Measurements from ENCODE around the gene SYT5. TPM values are rescaled to one million over a fixed set of nuclear protein-coding genes. Genes with fewer than 3 reads are reported as not detected.

The SYT5 gene
- total RNA-seq (1 to 10 TPM in 1 of 7 donors, not detected in 6; 1.4 TPM), polyA plus RNA-seq (under 1 TPM; 0.06 to 0.23 (median 0.13) TPM)
- long read RNA-seq, donor 1 = 0 reads
- long read RNA-seq, donor 2 = 0 reads

DNA sequence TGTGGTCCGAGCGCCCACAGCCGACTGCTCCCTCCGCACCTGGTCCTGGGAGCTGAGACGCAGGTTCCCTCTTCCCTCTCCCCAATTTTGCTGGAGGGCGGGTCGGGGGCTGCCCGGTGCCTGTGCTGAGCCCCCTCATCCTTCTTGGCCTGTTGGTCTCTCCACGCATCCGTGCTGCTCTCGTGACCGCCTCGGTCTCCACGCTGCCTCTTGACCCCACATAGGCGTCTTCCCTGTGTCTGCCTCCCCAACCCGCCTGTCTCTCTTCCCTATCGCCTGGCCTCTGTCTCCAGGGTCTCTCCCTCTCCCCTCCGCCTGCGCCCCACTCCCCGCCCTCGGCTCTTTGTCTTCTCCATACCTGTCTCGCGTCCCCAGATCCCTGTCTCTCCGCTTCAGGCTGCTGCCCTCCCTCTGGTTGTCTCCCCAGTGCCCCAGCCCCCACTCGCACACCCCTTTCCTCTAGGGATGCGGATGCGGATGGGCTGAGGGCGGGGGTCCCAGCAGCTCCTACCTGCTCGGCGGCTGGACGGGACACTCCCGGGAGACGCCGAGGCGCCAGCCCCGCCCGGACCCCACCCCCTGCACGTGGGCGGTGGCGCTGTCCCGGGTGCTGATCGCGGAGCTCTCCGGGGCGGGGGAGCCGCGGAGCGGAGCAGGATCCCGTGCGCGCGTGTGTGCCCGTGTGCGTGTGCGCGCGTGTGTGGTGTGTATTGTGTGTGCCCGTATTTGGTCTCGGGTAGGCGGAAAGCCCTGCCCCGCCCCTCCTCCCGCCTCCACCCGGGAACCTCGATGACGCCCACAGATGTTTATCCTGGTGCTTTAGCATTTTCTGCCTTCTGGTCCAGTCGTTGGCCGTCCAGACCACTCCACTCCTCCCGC, at the start of gene SYT5:
Gene SYT5 (minus strand): TSS at position 684 of the 879 bp plus-strand sequence. CDS start 1,248 bp downstream, outside the sequence.
- Histone ChIP-seq H3K36me3 (peaks cover 0 to 32% (median 0%) of the 10 kb centered on the region in 6 donors), H3K4me1 (peaks cover 8 to 26% (median 19%) of the 10 kb centered on the region in 6 donors), H3K4me3 (peak within 1 kb of the TSS in 7 of 8 donors; percentile 5 to 70 (median 35)), H3K9me3 (peaks cover 0 to 4% (median 0%) of the 10 kb centered on the region in 8 donors), H3K27ac (no peak within 1 kb of the TSS), H3K27me3 (replicated peaks in 1 of 7) (peaks cover 10 to 94% (median 75%) of the 10 kb centered on the region in 7 donors)
- intact Hi-C loops (cut with DNase I; ENCODE audit: low total_unique reads) = loop anchor here (10.0 kb wide), 1 partner anchor 75 kb away; the partner anchor contains the start of gene PPP6R1
- 1 to 4% (median 3%) methylated on average over 41 to 68 of the region's 68 CpGs for WGBS, 5 donors
- TF ChIP-seq POLR2AphosphoS5 (IDR thresholded peaks at IDR 0.05) (peak; percentile 16 to 65 (median 45)), POLR2A (IDR thresholded peaks at IDR 0.05) (no peak)
- TF ChIP-seq, protein P1, sequence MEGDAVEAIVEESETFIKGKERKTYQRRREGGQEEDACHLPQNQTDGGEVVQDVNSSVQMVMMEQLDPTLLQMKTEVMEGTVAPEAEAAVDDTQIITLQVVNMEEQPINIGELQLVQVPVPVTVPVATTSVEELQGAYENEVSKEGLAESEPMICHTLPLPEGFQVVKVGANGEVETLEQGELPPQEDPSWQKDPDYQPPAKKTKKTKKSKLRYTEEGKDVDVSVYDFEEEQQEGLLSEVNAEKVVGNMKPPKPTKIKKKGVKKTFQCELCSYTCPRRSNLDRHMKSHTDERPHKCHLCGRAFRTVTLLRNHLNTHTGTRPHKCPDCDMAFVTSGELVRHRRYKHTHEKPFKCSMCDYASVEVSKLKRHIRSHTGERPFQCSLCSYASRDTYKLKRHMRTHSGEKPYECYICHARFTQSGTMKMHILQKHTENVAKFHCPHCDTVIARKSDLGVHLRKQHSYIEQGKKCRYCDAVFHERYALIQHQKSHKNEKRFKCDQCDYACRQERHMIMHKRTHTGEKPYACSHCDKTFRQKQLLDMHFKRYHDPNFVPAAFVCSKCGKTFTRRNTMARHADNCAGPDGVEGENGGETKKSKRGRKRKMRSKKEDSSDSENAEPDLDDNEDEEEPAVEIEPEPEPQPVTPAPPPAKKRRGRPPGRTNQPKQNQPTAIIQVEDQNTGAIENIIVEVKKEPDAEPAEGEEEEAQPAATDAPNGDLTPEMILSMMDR (IDR thresholded peaks at IDR 0.05 in 8 of 11, conservative IDR thresholded peaks at IDR 0.05 in 3 of 11) = no peak
- DNase-seq = peak; percentile 82

DNA sequence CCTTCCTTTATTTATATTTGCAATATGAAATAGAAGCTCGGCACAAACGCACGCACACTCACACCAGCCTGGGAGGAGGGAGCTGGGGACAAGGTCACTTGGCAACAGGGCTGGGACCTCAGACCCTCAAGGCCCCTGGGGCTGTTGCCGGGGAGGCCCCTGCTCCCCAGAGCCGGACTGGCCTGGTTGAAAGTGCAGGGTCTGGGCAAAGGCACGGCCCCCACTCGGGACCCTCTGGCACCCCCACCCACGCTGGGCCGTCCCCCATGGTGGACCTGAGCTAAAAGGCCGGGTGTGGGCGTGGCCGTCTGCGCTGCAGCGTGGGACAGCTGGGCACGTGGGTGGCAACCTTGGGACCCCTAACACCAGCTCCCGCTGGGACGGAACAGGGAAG, 49.7 kb upstream of the SYT5 start:
- DNase-seq = no peak
- no peaks in the 10 kb centered on the region for H3K9me3 ChIP-seq
- TF ChIP-seq POLR2AphosphoS5 (IDR thresholded peaks at IDR 0.05) = no peak
- intact Hi-C loops (cut with DNase I; ENCODE audit: low total_unique reads) = no loop called here
- WGBS, 5 donors = 71 to 87% (median 80%) methylated on average over 5 to 17 of the region's 17 CpGs
- H3K36me3 ChIP-seq = peaks cover 5 to 93% (median 83%) of the 10 kb centered on the region in 6 donors
- no peaks in the 10 kb centered on the region for H3K27me3 ChIP-seq (replicated peaks in 1 of 7)
- H3K4me1 ChIP-seq = peaks cover 0 to 32% (median 15%) of the 10 kb centered on the region in 6 donors
- no peak overlapping the region for H3K4me3 ChIP-seq
- peak overlapping the region in 1 of 8 donors; percentile 36 for H3K27ac ChIP-seq

DNA sequence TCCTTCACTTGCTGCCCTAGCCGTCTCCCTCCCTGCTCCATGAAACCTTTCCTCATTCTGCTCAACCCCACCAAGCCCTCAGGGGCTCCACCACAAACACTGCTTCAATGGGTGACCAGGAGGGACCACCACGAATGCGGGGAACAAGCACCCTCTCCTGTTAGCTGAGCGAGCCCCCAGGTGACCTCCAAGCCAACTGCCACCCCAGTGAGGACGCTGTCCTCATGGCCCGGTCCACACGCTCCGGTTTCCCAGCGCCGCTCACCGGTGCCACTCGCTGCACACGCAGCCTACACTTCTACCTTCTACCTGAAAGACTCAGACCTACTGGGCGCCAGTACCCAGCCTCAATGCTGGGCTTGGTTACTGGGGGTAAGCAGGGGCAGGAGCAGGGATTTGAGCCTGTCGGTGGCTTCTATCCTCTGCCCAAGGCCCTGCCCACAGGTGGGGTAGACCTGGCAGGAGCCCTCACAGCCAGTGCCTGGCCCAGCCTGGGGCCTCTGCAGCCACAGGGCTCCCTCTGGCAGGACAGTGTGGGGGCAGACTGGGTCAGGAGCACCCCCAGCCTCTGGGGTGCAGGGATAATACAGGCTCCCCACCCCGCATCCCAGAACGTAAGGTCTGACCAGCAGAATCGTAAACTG, 49.2 kb upstream of the SYT5 start:
- Histone ChIP-seq H3K36me3 (peaks cover 5 to 92% (median 78%) of the 10 kb centered on the region in 6 donors), H3K27me3 (replicated peaks in 1 of 7) (no peaks in the 10 kb centered on the region), H3K4me3 (no peak overlapping the region), H3K9me3 (no peaks in the 10 kb centered on the region), H3K27ac (no peak overlapping the region), H3K4me1 (peaks cover 0 to 32% (median 15%) of the 10 kb centered on the region in 6 donors)
- WGBS, 5 donors = 94 to 95% (median 95%) methylated on average over 15 to 18 of the region's 18 CpGs
- no peak for TF ChIP-seq POLR2A (IDR thresholded peaks at IDR 0.05)
- TF ChIP-seq, protein P1 (IDR thresholded peaks at IDR 0.05 in 8 of 11, conservative IDR thresholded peaks at IDR 0.05 in 3 of 11) = no peak
- no peak for TF ChIP-seq POLR2AphosphoS5 (IDR thresholded peaks at IDR 0.05)
- no peak for DNase-seq
- intact Hi-C loops (cut with DNase I; ENCODE audit: low total_unique reads) = no loop called here

DNA sequence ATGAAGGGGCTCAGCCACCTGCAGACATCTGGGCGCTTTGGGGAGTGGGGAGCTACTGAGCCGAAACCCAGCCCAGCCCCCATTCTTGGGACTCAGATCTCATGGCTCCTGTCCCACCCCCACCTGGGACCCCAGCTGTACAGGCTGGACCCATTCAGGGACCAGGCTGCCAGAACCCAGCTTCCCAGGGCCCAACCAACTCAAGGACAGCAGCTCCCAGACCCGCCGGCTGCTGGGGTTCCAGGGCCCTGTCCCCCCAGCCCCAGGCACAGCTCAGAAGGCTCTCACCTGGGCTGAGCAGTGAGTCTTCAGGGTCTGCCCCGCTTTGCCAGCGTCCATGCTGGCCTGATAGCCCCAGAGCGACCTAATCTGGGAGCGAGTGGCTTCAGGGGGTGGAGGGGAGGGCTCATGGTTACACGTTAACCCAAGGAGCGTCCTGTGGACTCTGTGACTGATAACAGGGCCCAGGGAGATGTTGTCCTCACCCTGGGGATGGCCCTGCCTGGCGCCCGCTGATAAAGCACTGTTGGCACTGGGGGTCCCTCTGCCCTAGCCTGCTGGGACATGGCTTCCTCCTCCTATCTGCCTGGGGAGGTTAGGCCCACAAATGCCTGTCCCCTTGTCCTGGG, 48.4 kb upstream of the SYT5 start, which contains the start of gene TMEM86B:
Gene TMEM86B (minus strand): TSS at position 361 of the 629 bp plus-strand sequence. CDS start 22 bp downstream, at position 339.
- intact Hi-C loops (cut with DNase I; ENCODE audit: low total_unique reads) = no loop called here
- WGBS, 5 donors = 93 to 100% (median 95%) methylated on average over 2 to 12 of the region's 12 CpGs
- TF ChIP-seq POLR2AphosphoS5 (IDR thresholded peaks at IDR 0.05) = no peak
- no peak for DNase-seq
- no peak within 1 kb of the TSS for H3K4me3 ChIP-seq
- H3K9me3 ChIP-seq = no peaks in the 10 kb centered on the region
- no peak within 1 kb of the TSS for H3K27ac ChIP-seq
- peaks cover 5 to 92% (median 75%) of the 10 kb centered on the region in 6 donors for H3K36me3 ChIP-seq
- peaks cover 0 to 32% (median 15%) of the 10 kb centered on the region in 6 donors for H3K4me1 ChIP-seq
- no peaks in the 10 kb centered on the region for H3K27me3 ChIP-seq (replicated peaks in 1 of 7)
